A549 (cell line): Measurements from ENCODE around the gene CLSTN1. TPM values are rescaled to one million over a fixed set of nuclear protein-coding genes. Genes with fewer than 3 reads are reported as not detected.

Source experiments
- ATAC-seq, 2 experiments: fragments of 200-7000 bp in 1 of 2; fragments of >200 bp in 1 of 2; cut with Nextera tagmentation in 1 of 2; cut with Tn5 transposase in 1 of 2; 3 replicates each; pipeline versions ENCODE4 v1.8.0 to v1.9.1; 2018 to 2020; ENCODE audit warnings: mild to moderate bottlenecking in 1 of 2, moderate library complexity in 1 of 2
- CTCF ChIA-PET: fragments of 300-600 bp; sonication (Branson Sonifier 250); formaldehyde crosslinking; extraction: SDS; loops from one replicate; lab custom pipeline; 2021; ENCODE audit warnings: antibody characterized with exemption, inconsistent platforms; lab: Yijun Ruan, JAX
- POLR2A ChIA-PET: fragments of 350-600 bp; formaldehyde crosslinking; extraction: SDS; loops from one replicate; lab custom pipeline; 2021; ENCODE audit warnings: antibody characterized with exemption, inconsistent platforms; lab: Yijun Ruan, JAX
- DNase-seq, 2 experiments: peaks; one replicate each; pipeline versions ENCODE4 v3.0.0 to v3.0.0-alpha.2; 2011 to 2016; ENCODE audit warnings: low read depth in 1 of 2, low spot score in 1 of 2
- FAIRE-seq: peaks from 2 replicates; lab custom pipeline; 2011; peaks lifted over from hg19 to GRCh38; lab: Jason Lieb, UNC
- H3K27ac ChIP-seq, 2 experiments: fragments of >200 bp; sonication (Bioruptor Twin); formaldehyde crosslinking; 3 replicates each; pipeline ENCODE4 v1.5.1; 2016 to 2017
- H3K4me1 ChIP-seq: fragments of >200 bp; sonication (Bioruptor Twin); formaldehyde crosslinking; 3 replicates; pipeline ENCODE4 v1.6.1; 2016
- H3K4me2 ChIP-seq: fragments of >200 bp; sonication (Bioruptor Twin); formaldehyde crosslinking; 3 replicates; pipeline ENCODE4 v1.6.1; 2016
- H3K4me3 ChIP-seq: fragments of >200 bp; sonication (Bioruptor Twin); formaldehyde crosslinking; 3 replicates; pipeline ENCODE4 v1.5.1; 2016
- H3K9me3 ChIP-seq: fragments of >200 bp; sonication (Bioruptor Twin); formaldehyde crosslinking; 3 replicates; pipeline ENCODE4 v1.6.1; 2016
- BHLHE40 ChIP-seq: IDR thresholded peaks from 2 replicates; pipeline ENCODE4 v1.6.1; 2012; ENCODE audit warnings: low read depth, low read length, inconsistent platforms
- CBX8 ChIP-seq: fragments of 200-600 bp; sonication (generic); IDR thresholded peaks from 2 replicates; pipeline ENCODE4 v1.6.1; 2016
- CHD2 ChIP-seq: fragments of 150-350 bp; IDR thresholded peaks from 2 replicates; pipeline ENCODE4 v1.6.1; 2014; ENCODE audit warnings: low read length; ENCODE audit not compliant: partially characterized antibody
- EHF ChIP-seq: fragments of 250-450 bp; sonication (Bioruptor Pico); IDR thresholded peaks from 2 replicates; pipeline ENCODE4 v1.5.0; 2020; ENCODE audit warnings: mild to moderate bottlenecking
- HEYL ChIP-seq: fragments of 250-450 bp; sonication (Bioruptor Pico); IDR thresholded peaks from 2 replicates; pipeline ENCODE4 v1.8.0; 2021; ENCODE audit warnings: mild to moderate bottlenecking, moderate library complexity
- HOXB5 ChIP-seq: fragments of 250-450 bp; sonication (Bioruptor Pico); IDR thresholded peaks from 2 replicates; pipeline ENCODE4 v1.5.0; 2020; ENCODE audit warnings: mild to moderate bottlenecking, moderate library complexity
- JUN ChIP-seq, 2 experiments: fragments of >200 bp; sonication (Bioruptor Twin); formaldehyde crosslinking; IDR thresholded peaks; 2 replicates in 1 of 2; 3 replicates in 1 of 2; pipeline ENCODE4 v1.6.1; 2016 to 2017
- JUNB ChIP-seq: fragments of >200 bp; sonication (Bioruptor Twin); formaldehyde crosslinking; IDR thresholded peaks from 2 replicates; pipeline ENCODE4 v1.6.1; 2016
- KDM5A ChIP-seq: fragments of 200-600 bp; sonication (generic); IDR thresholded peaks from 2 replicates; pipeline ENCODE4 v1.6.1; 2016; ENCODE audit warnings: antibody characterized with exemption, mild to moderate bottlenecking
- PBX3 ChIP-seq: IDR thresholded peaks from 2 replicates; pipeline ENCODE4 v1.6.1; 2012
- PHF8 ChIP-seq: fragments of 200-600 bp; sonication (generic); IDR thresholded peaks from 2 replicates; pipeline ENCODE4 v1.6.1; 2016; ENCODE audit warnings: low read depth, mild to moderate bottlenecking, antibody characterized with exemption, moderate library complexity, borderline replicate concordance
- RARB ChIP-seq: fragments of 250-450 bp; sonication (Bioruptor Pico); IDR thresholded peaks from 2 replicates; pipeline ENCODE4 v1.8.0; 2021; ENCODE audit warnings: mild to moderate bottlenecking, moderate library complexity
- REST ChIP-seq: fragments of 200-600 bp; sonication (generic); IDR thresholded peaks from 2 replicates; pipeline ENCODE4 v1.6.1; 2016; ENCODE audit warnings: antibody characterized with exemption, mild to moderate bottlenecking, moderate library complexity
- SREBF2 ChIP-seq: fragments of 450-650 bp; IDR thresholded peaks from 2 replicates; pipeline ENCODE4 v1.6.1; 2014; ENCODE audit warnings: mild to moderate bottlenecking, moderate library complexity
- TFCP2L1 ChIP-seq: fragments of 250-450 bp; sonication (Bioruptor Pico); IDR thresholded peaks from 2 replicates; pipeline ENCODE4 v1.5.0; 2021; ENCODE audit warnings: mild to moderate bottlenecking
- ZNF302 ChIP-seq: fragments of 250-450 bp; sonication (Bioruptor Pico); IDR thresholded peaks from 2 replicates; pipeline ENCODE4 v1.9.0; 2021; ENCODE audit warnings: inconsistent platforms, mild to moderate bottlenecking, moderate library complexity
- ZSCAN20 ChIP-seq: fragments of 250-450 bp; sonication (Bioruptor Pico); IDR thresholded peaks from 2 replicates; pipeline ENCODE4 v1.8.0; 2022; ENCODE audit warnings: mild to moderate bottlenecking, moderate library complexity
- WGBS: methylation state at CpG from one replicate; pipeline ENCODE4 v1.1.6; 2017; ENCODE audit errors: missing lambda C conversion rate; 5-methylcytosine and 5-hydroxymethylcytosine counted together
- polyA plus RNA-seq, 4 experiments: library from polyadenylated mRNA; depleted of rRNA in 3 of 4; stranded (reverse); fragments of >200 nt; fragmentation: RNase III in 1 of 4; extraction: RNeasy Plus Mini Kit Qiagen cat#74134 plus additional on column Dnase treatment in 1 of 4; gene quantifications; 2 replicates in 3 of 4; 3 replicates in 1 of 4; pipeline ENCODE4 v1.2.3, GENCODE V29; 2011 to 2017
- TF ChIP-seq, protein P1 (sequence below): fragments of >200 bp; sonication (Bioruptor Twin); formaldehyde crosslinking; IDR thresholded peaks from 3 replicates; pipeline ENCODE4 v1.6.1; 2016
- TF ChIP-seq, protein P2 (sequence below): IDR thresholded peaks from 2 replicates; pipeline ENCODE4 v1.6.1; 2012

Gene CLSTN1
- polyA plus RNA-seq, 2 of the 4 experiments (the other 2 are of a cell fraction) = 27.3 to 56.1 TPM

DNA sequence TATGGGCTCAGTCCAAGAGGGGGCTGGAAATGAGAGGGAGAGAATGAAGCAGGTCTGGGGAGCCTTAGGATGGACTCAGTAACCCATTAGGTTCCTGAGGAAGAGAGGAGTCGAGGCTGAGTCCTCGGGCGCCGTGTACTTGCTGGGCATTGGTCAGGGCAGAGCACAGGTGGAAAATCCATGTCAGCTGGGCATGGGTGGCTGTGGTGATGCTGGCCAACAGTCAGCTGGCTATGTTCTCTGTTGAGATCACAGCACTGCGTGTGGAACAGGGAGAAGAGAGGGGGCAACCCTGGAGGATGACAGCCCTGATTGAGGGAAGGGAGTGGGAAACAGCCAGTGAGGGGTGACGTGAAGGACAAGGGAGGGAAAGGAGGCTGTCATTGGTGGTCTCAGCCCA, 43.1 kb upstream of the CLSTN1 start:
- FAIRE-seq = no peak

GRCh38 chr1:9865724-9866123, 42.0 kb upstream of the CLSTN1 start:
- CTCF ChIA-PET = interaction anchor here (0.6 to 5.0 kb wide), 15 partner anchors 16 to 250 kb away, joined by 3 to 42 read pairs (median 4); no protein-coding TSS in a partner anchor
- WGBS = 75% methylated on average over 2 of the region's 2 CpGs

More for the DNA sequence above, 43.1 kb upstream of the CLSTN1 start:
- DNase-seq (no peak), ATAC-seq (no peak)
- H3K4me1 ChIP-seq = no peaks in the 10 kb centered on the region
- POLR2A ChIA-PET = no interaction called here
- H3K9me3 ChIP-seq = no peaks in the 10 kb centered on the region
- TF ChIP-seq SREBF2 (no peak), CHD2 (no peak), ZSCAN20 (CRISPR knock-in tag) (no peak), HEYL (CRISPR knock-in tag) (no peak), PBX3 (no peak), JUNB (no peak)
- TF ChIP-seq, protein P1, sequence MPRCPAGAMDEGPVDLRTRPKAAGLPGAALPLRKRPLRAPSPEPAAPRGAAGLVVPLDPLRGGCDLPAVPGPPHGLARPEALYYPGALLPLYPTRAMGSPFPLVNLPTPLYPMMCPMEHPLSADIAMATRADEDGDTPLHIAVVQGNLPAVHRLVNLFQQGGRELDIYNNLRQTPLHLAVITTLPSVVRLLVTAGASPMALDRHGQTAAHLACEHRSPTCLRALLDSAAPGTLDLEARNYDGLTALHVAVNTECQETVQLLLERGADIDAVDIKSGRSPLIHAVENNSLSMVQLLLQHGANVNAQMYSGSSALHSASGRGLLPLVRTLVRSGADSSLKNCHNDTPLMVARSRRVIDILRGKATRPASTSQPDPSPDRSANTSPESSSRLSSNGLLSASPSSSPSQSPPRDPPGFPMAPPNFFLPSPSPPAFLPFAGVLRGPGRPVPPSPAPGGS = no peak
- CTCF ChIA-PET = interaction anchor here (0.6 to 5.0 kb wide), 18 partner anchors 9 to 251 kb away, joined by 3 to 42 read pairs (median 4); no protein-coding TSS in a partner anchor
- H3K4me2 ChIP-seq = no peak overlapping the region
- WGBS = 84% methylated on average over 6 of the region's 6 CpGs
- H3K4me3 ChIP-seq = no peak overlapping the region
- 0 out of 6 replicates have a peak overlapping the region, but pooled peaks of 1 of the 2 experiments have one; percentile 32 for H3K27ac ChIP-seq

DNA sequence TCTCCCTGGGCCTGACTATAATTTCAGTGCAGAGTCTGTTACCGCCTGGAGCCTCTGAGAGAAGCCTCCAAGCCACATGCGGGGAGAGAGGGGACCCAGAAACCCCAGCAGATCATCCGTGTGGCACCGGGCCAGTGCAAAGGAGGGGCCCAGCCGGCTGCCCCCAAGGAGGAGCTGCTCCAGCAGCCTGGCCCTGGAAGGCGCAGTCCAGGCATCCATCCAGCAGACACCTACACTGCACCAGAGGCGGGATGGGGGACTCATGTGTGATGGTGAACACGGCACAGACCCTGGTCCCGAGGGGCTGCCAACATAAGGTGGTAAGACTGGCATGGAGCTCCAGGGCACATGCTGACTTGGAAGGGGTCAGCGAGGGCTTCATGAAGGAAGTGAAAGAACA, 39.6 kb upstream of the CLSTN1 start:
- no peaks in the 10 kb centered on the region for H3K9me3 ChIP-seq
- 100% methylated on average over 3 of the region's 10 CpGs for WGBS
- no peak overlapping the region for H3K27ac ChIP-seq
- no peak overlapping the region for H3K4me3 ChIP-seq
- CTCF ChIA-PET = interaction anchor here (0.8 to 6.7 kb wide), 7 partner anchors 11 to 248 kb away, joined by 3 to 52 read pairs (median 6); no protein-coding TSS in a partner anchor
- no peak overlapping the region for H3K4me2 ChIP-seq
- ATAC-seq (no peak), DNase-seq (no peak), FAIRE-seq (no peak)
- POLR2A ChIA-PET = no interaction called here
- H3K4me1 ChIP-seq = no peaks in the 10 kb centered on the region
- TF ChIP-seq CBX8 = no peak
- no peak for TF ChIP-seq EHF (CRISPR knock-in tag)
- no peak for TF ChIP-seq BHLHE40
- no peak for TF ChIP-seq PBX3
- TF ChIP-seq JUN (IDR thresholded peaks at IDR 0.05) = no peak
- no peak for TF ChIP-seq ZNF302 (CRISPR knock-in tag)
- TF ChIP-seq, protein P2, sequence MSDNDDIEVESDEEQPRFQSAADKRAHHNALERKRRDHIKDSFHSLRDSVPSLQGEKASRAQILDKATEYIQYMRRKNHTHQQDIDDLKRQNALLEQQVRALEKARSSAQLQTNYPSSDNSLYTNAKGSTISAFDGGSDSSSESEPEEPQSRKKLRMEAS = no peak
- TF ChIP-seq PHF8 = no peak
- TF ChIP-seq RARB = no peak
- TF ChIP-seq TFCP2L1 (CRISPR knock-in tag) = no peak
- no peak for TF ChIP-seq REST

More at GRCh38 chr1:9865724-9866123, 42.0 kb upstream of the CLSTN1 start:
- no peak for ATAC-seq
- POLR2A ChIA-PET = no interaction called here
- Histone ChIP-seq H3K4me3 (no peak overlapping the region), H3K9me3 (no peaks in the 10 kb centered on the region), H3K4me1 (no peaks in the 10 kb centered on the region), H3K4me2 (no peak overlapping the region)
- TF ChIP-seq KDM5A = no peak
- TF ChIP-seq HOXB5 (CRISPR knock-in tag) = no peak
- TF ChIP-seq, all 56 proteins: peak for 0
- H3K27ac ChIP-seq = no peak overlapping the region
- DNase-seq (no peak), FAIRE-seq (no peak)
